Brain microvascular endothelial cell (primary cell): ENCODE results near the gene MAGEB1.

ENCODE experiments used
- DNase-seq: peaks from one replicate; pipeline ENCODE4 v3.0.0-alpha.2; 2020
- H3K27ac ChIP-seq: fragments of 250-450 bp; sonication (Bioruptor Pico); 2 replicates; pipeline ENCODE4 v1.5.1; 2020; ENCODE audit warnings: mild to moderate bottlenecking, moderate library complexity
- H3K27me3 ChIP-seq: fragments of 250-450 bp; sonication (Bioruptor Pico); replicated peaks from 2 replicates; pipeline ENCODE4 v1.5.1; 2020; ENCODE audit warnings: mild to moderate bottlenecking
- H3K36me3 ChIP-seq: fragments of 250-450 bp; sonication (Bioruptor Pico); replicated peaks from 2 replicates; pipeline ENCODE4 v1.5.1; 2020; ENCODE audit warnings: mild to moderate bottlenecking
- H3K4me3 ChIP-seq: 2 replicates; pipeline ENCODE4 v1.5.1; 2011; ENCODE audit warnings: low read depth, mild to moderate bottlenecking, control low read depth, low read length, moderate library complexity
- in situ Hi-C: cut with HindIII; loops from 2 replicates; pipeline ENCODE4 v1.10.0; 2017; ENCODE audit warnings: low sequenced_read_pairs, low pct_ligation_motif_present
- TF ChIP-seq, protein P1 (sequence below): IDR thresholded peaks from 2 replicates; pipeline ENCODE4 v1.5.1; 2011; ENCODE audit warnings: low read depth, mild to moderate bottlenecking, moderate library complexity, low read length, control low read depth, inconsistent platforms; ENCODE audit errors: missing control alignments

Gene MAGEB1

GRCh38 chrX:30220661-30221060 is 26.3 kb upstream of the MAGEB1 start:
- H3K36me3 ChIP-seq, result no peaks in the 10 kb centered on the region
- DNase-seq, result no peak
- TF ChIP-seq, protein P1, sequence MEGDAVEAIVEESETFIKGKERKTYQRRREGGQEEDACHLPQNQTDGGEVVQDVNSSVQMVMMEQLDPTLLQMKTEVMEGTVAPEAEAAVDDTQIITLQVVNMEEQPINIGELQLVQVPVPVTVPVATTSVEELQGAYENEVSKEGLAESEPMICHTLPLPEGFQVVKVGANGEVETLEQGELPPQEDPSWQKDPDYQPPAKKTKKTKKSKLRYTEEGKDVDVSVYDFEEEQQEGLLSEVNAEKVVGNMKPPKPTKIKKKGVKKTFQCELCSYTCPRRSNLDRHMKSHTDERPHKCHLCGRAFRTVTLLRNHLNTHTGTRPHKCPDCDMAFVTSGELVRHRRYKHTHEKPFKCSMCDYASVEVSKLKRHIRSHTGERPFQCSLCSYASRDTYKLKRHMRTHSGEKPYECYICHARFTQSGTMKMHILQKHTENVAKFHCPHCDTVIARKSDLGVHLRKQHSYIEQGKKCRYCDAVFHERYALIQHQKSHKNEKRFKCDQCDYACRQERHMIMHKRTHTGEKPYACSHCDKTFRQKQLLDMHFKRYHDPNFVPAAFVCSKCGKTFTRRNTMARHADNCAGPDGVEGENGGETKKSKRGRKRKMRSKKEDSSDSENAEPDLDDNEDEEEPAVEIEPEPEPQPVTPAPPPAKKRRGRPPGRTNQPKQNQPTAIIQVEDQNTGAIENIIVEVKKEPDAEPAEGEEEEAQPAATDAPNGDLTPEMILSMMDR, result no peak
- no peak overlapping the region for H3K27ac ChIP-seq
- no peaks in the 10 kb centered on the region for H3K27me3 ChIP-seq
- no peak overlapping the region for H3K4me3 ChIP-seq
- in situ Hi-C loops, result no loop called here

DNA sequence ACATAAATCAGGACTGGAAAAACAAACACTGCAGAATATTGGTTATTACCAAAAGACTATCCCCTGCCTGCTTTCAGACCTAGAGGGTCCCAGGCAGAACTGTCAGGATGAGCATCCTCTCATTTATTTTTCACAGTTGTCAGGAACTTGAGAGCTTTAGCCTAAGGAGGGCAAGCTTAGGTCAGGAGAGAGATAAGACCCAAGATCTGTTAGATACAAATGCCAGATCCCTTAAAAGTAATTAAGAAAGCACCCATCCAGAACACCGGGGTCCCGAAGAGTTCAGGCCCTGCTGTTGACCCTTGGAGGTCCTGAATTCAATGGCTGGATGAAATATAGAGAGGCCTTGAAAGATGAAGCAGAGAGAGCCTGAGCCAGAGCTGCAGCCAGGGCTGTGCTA is 22.4 kb upstream of the MAGEB1 start:
- TF ChIP-seq, protein P1, result no peak
- no peaks in the 10 kb centered on the region for H3K27me3 ChIP-seq
- DNase-seq, result no peak
- H3K4me3 ChIP-seq, result no peak overlapping the region
- no peak overlapping the region for H3K27ac ChIP-seq
- no peaks in the 10 kb centered on the region for H3K36me3 ChIP-seq
- in situ Hi-C loops, result no loop called here

GRCh38 chrX:30228526-30228925 is 18.4 kb upstream of the MAGEB1 start:
- Histone ChIP-seq H3K4me3 (no peak overlapping the region), H3K36me3 (no peaks in the 10 kb centered on the region), H3K27ac (no peak overlapping the region), H3K27me3 (no peaks in the 10 kb centered on the region)
- in situ Hi-C loops, result no loop called here
- no peak for DNase-seq
- TF ChIP-seq, protein P1, result no peak

- no peak within 1 kb of the TSS for H3K27ac ChIP-seq
- no peak within 1 kb of the TSS for H3K4me3 ChIP-seq
- no peak for DNase-seq
- in situ Hi-C loops, result no loop called here
- no peaks in the 10 kb centered on the region for H3K27me3 ChIP-seq
- H3K36me3 ChIP-seq, result no peaks in the 10 kb centered on the region
- TF ChIP-seq, protein P1, result no peak
Observed at GRCh38 chrX:30230395-30230794, 16.6 kb upstream of the MAGEB1 start, which contains the start of gene MAGEB3. Gene MAGEB3, plus strand, starts transcription at chrX:30230657. Its CDS starts 5,268 bp downstream, at chrX:30235925.

DNA sequence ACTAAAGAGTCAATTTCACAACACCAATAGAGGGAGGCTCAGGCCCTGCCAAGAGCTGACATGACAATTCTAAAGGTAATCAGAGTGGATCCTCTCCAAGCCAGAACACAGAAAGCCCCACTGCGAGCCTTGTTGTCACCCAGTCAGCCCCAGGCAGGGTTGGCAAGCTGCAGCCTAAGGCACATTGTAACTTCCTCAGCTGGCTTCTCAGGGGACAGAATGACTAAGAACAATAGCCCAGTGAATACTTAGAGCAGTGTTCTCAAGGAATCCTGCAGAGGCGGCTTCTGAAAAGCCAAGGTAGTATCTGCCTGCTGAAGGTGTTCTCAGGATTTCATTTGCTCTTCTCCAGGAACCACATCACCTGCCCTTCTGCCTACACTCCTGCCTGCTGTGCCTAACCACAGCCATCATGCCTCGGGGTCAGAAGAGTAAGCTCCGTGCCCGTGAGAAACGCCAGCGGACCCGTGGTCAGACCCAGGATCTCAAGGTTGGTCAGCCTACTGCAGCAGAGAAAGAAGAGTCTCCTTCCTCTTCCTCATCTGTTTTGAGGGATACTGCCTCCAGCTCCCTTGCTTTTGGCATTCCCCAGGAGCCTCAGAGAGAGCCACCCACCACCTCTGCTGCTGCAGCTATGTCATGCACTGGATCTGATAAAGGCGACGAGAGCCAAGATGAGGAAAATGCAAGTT is 5.1 kb upstream of the MAGEB1 start, which contains the start of gene MAGEB4:
MAGEB4 (plus strand) TSS at position 277 of the 692 bp plus-strand sequence; CDS start at position 413, 136 bp downstream.
- TF ChIP-seq, protein P1, result no peak
- Histone ChIP-seq H3K27ac (no peak within 1 kb of the TSS), H3K36me3 (no peaks in the 10 kb centered on the region), H3K4me3 (no peak within 1 kb of the TSS), H3K27me3 (no peaks in the 10 kb centered on the region)
- no peak for DNase-seq
- in situ Hi-C loops, result no loop called here

GRCh38 chrX:30248854-30249253 is 1.9 kb downstream of the MAGEB1 start:
- no peak for DNase-seq
- in situ Hi-C loops, result no loop called here

More at GRCh38 chrX:30248854-30249253, 1.9 kb downstream of the MAGEB1 start:
- H3K27me3 ChIP-seq, result no peaks in the 10 kb centered on the region
- H3K36me3 ChIP-seq, result no peaks in the 10 kb centered on the region
- TF ChIP-seq, protein P1, result no peak
- H3K4me3 ChIP-seq, result no peak overlapping the region
- no peak overlapping the region for H3K27ac ChIP-seq
